ENCODE results near the gene CTCFL.

Gene CTCFL

DNA sequence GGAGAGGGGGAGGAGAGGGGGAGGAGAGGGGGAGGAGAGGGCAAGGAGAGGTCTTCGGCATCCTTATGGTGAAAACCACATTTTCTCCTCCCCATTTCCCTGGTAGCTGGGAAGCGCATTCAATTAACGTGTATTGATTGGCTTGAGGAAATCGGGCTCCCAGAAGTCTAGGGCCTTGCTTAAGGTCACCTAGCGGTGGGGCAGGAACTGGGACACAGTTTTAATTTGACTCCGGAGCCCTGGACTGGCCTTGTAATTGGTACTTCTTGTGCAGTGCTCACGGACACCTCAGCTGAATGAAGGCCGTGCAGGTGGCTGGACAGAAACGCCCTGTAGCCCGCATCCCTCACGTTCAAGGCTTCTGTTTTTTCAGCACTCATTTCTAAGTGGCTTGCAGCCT is 42.8 kb downstream of the CTCFL start:
- no peak for DNase-seq (ENCODE audit: low read depth)
- H3K4me3 ChIP-seq (ENCODE audit: low read depth, low read length) = no peak overlapping the region
- TF ChIP-seq, protein P1, sequence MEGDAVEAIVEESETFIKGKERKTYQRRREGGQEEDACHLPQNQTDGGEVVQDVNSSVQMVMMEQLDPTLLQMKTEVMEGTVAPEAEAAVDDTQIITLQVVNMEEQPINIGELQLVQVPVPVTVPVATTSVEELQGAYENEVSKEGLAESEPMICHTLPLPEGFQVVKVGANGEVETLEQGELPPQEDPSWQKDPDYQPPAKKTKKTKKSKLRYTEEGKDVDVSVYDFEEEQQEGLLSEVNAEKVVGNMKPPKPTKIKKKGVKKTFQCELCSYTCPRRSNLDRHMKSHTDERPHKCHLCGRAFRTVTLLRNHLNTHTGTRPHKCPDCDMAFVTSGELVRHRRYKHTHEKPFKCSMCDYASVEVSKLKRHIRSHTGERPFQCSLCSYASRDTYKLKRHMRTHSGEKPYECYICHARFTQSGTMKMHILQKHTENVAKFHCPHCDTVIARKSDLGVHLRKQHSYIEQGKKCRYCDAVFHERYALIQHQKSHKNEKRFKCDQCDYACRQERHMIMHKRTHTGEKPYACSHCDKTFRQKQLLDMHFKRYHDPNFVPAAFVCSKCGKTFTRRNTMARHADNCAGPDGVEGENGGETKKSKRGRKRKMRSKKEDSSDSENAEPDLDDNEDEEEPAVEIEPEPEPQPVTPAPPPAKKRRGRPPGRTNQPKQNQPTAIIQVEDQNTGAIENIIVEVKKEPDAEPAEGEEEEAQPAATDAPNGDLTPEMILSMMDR (conservative IDR thresholded peaks at IDR 0.05; ENCODE audit: low read depth, low read length) = no peak

DNA sequence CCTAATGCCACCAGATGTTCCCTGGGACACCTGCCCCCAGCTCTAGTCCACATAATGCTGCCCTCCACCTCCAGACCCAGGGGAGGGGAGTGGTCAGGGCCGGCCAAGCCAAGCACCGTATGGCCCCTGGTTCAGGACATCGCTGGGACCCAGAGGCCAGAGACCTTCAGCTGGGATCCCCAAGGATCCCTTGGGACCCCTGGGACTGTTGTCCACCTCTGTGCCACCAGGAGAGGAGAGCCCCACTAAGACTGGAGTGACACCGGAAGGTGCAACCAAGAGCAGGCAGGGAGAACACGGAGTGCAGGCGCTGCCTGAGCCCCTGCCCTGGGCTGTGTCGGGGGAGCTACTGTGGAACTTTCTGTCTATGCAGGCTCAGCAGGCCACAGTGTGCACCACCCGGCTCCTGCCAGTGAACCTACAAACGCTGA is 43.6 kb downstream of the CTCFL start:
- H3K4me3 ChIP-seq (ENCODE audit: low read depth, low read length) = no peak overlapping the region
- DNase-seq (ENCODE audit: low read depth) = no peak
- TF ChIP-seq, protein P1 (conservative IDR thresholded peaks at IDR 0.05; ENCODE audit: low read depth, low read length) = no peak

DNA sequence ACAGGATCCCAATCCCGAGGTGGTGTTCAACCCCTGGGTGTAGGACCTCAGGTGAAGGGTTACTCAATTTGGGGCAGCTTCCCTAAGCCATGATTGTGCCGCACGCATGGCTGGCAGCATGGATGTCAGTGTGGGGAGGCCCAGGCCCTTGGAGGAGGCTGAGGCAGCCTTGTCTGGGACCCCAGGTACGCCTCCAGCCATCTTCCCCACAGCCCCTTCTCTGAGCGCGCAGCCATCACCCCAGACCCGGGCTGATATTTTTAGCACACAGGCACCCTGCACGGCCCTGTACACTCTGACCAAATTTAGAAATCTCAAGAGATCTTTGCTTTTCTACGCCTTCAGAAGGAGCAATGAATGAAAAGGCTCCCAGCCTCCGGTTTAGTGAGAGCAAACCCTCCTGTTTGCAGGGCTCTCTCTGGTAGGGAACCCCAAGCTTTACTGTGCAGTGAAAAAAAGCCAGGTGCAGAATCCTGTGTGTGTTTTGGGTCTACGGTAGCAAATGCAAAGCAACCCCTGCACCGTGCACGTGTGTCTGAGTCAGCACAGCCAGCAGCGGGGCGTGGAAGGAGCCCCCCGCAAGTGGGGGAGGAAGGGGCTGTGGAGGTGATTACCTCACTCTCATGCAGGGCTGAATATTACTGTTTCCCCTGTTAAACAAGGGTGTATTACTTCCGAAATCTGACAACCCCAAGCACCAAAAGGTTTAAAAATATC is 44.3 kb downstream of the CTCFL start:
- DNase-seq (ENCODE audit: low read depth) = no peak
- H3K4me3 ChIP-seq (ENCODE audit: low read depth, low read length) = no peak overlapping the region
- TF ChIP-seq, protein P1 (conservative IDR thresholded peaks at IDR 0.05; ENCODE audit: low read depth, low read length) = no peak

DNA sequence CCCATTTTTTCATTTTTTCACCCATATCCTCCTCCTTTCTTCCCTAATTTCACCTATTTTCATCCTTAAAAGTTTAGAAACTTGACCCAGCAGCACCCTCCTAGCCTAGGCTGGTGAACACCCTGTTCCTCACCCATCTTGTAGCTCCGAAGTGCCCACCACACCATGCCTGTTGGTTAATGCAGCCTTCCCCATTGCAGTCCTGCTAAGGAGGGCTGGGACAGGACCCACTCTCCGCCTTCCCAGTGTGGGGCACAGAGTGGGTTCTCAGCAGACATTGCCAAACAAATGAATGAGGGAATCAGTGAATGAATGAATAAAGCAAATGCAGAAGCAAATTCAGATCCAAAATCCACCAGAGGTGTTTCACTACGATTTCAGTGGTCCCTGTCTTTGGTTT is 45.7 kb downstream of the CTCFL start:
- TF ChIP-seq, protein P1 (conservative IDR thresholded peaks at IDR 0.05; ENCODE audit: low read depth, low read length) = no peak
- no peak overlapping the region for H3K4me3 ChIP-seq (ENCODE audit: low read depth, low read length)
- no peak for DNase-seq (ENCODE audit: low read depth)

DNA sequence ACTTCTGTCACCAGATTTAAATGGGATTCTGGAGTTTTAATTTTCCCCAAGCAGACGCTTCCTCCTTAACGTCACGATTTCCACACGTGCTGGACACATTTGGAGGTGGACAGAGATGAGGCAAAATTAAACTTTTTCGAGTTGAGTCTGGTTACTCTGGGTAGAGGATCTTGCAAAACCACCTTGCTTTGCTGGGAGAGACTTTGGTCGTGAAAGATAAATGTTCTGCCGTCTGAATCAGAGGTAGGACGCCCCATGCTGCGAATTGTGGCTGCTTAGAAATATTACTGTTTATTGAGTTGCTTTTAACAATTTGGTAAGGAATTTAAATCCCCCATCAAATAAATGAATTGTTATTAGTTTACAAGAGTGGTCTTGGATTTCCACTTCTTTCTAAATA is 46.8 kb downstream of the CTCFL start:
- no peak overlapping the region for H3K4me3 ChIP-seq (ENCODE audit: low read depth, low read length)
- TF ChIP-seq, protein P1 (conservative IDR thresholded peaks at IDR 0.05; ENCODE audit: low read depth, low read length) = no peak
- DNase-seq (ENCODE audit: low read depth) = no peak

DNA sequence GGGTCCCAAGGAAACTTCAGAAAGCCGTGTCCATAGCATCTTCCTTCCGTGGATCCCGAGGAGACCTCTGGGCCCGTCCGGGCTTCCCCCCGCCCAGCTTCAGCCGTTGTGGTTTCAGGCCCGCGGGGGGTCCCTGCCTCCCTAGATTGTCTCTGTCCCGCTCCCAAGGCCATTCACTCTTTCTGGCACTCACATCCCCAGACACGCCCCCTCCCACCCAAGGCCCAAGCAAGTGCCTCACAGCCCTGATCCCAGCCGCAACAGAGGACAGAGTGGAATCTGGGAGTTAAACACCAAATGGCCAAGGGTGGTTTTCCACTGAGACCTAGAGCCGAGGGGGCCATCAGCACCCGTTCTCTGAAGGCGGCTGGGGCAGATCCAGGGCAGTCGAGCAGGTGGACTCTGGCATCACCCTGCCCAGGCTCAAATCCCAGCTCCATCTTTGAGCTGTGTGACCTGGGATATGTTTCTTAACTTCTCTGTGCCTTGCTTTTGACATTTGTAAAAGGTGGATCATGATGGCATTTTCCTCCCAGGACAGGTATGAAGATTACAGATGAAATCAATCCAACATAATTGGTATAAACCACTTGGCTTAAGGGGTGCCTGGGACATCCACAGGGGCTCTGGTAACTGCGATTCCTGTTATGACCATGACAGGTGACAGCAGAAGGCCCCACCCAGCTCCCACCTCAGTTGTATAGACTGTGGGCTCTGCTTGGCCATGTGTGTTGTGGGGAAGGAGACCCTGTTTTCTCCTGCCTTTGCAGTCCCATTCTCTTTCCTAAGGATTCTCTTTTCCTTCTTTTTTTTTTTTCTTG is 48.1 kb downstream of the CTCFL start:
- H3K4me3 ChIP-seq (ENCODE audit: low read depth, low read length) = no peak overlapping the region
- TF ChIP-seq, protein P1 (conservative IDR thresholded peaks at IDR 0.05; ENCODE audit: low read depth, low read length) = no peak
- no peak for DNase-seq (ENCODE audit: low read depth)

Measured in choroid plexus epithelial cell (primary cell).